Mucosa of rectum (tissue), 2 donors: Measurements from ENCODE around the gene CTNNBL1.

Experiments
- H3K27ac ChIP-seq, 2 donors: one replicate each; pipeline ENCODE4 v1.7.0; 2013; ENCODE audit warnings: inconsistent platforms in 2 of 2, low read depth in 2 of 2, low read length in 2 of 2
- H3K27me3 ChIP-seq, 2 donors: one replicate each; pipeline ENCODE4 v1.7.0; 2013; ENCODE audit warnings: low read length in 2 of 2; ENCODE audit not compliant: control insufficient read depth in 2 of 2, insufficient read depth in 2 of 2
- H3K36me3 ChIP-seq, 2 donors: one replicate each; pipeline ENCODE4 v1.7.0; 2013; ENCODE audit warnings: low read length in 2 of 2; ENCODE audit not compliant: control insufficient read depth in 2 of 2, insufficient read depth in 2 of 2
- H3K4me1 ChIP-seq, 2 donors: one replicate each; pipeline ENCODE4 v1.7.0; 2013; ENCODE audit warnings: low read length in 2 of 2, mild to moderate bottlenecking in 1 of 2; ENCODE audit not compliant: control insufficient read depth in 2 of 2, insufficient read depth in 2 of 2
- H3K4me3 ChIP-seq, 2 donors: one replicate each; pipeline ENCODE4 v1.7.0; 2013; ENCODE audit warnings: low read length in 2 of 2
- H3K9ac ChIP-seq, 2 donors: one replicate each; pipeline ENCODE4 v1.7.0; 2013; ENCODE audit warnings: low read length in 2 of 2, low read depth in 1 of 2, mild to moderate bottlenecking in 1 of 2
- H3K9me3 ChIP-seq, 2 donors: one replicate each; pipeline ENCODE4 v1.7.0; 2013; ENCODE audit warnings: low read length in 2 of 2; ENCODE audit not compliant: control insufficient read depth in 2 of 2
- donor health status: healthy.
- donor health status: Normal muscosa, but diverticular disease.

CTNNBL1 gene

GRCh38 chr20:37859406-37860171 is 165.8 kb downstream of the CTNNBL1 start:
- Histone ChIP-seq H3K4me3 (no peak overlapping the region), H3K9ac (no peak overlapping the region), H3K36me3 (peaks cover 25 to 29% of the 10 kb centered on the region in 2 donors), H3K27ac (no peak overlapping the region), H3K4me1 (no peaks in the 10 kb centered on the region), H3K27me3 (no peaks in the 10 kb centered on the region), H3K9me3 (no peaks in the 10 kb centered on the region)

DNA sequence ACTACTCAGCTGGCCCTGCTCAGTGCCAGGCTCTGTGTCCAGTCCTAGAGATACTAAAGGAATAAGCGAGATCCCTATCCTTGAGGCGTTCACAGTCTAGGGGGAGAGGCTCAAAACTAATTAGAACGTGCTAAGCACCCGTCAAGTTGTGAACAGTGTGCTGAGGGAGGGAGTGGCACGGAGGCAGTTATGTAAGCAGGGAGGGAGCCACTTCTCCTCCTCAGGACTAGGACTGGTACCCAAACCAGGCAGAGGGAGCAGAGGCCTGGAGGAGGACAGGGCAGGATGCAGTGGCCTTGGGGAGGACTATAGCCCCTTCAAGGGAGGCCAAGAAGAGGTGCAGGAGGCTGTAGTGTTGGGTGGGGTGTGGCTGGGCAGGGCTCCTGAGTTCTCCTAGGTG is 169.5 kb downstream of the CTNNBL1 start:
- Histone ChIP-seq H3K4me1 (no peaks in the 10 kb centered on the region), H3K36me3 (peaks cover 30 to 36% of the 10 kb centered on the region in 2 donors), H3K9me3 (no peaks in the 10 kb centered on the region), H3K27me3 (no peaks in the 10 kb centered on the region), H3K9ac (no peak overlapping the region), H3K27ac (no peak overlapping the region), H3K4me3 (no peak overlapping the region)

DNA sequence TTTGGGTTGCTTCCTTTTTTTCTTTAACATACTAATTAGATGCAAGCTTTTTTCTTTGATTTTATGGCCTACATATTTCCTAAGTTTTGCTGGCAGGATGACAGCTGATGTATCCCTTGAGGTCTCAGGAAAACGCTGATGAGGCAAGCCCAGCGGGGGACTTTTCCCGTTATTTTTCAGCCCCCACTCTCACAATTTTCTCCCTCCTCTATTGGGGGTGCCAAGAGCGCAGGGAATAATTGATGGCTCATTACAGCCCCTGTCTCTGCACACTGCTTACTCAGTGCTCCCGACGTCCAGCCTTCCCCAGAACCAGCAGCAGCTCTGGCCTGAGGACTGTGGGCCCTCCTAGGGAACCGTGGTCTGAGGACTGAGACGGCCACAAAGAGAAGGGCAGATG is 170.5 kb downstream of the CTNNBL1 start:
- H3K27me3 ChIP-seq: no peaks in the 10 kb centered on the region
- H3K9me3 ChIP-seq: no peaks in the 10 kb centered on the region
- no peak overlapping the region for H3K27ac ChIP-seq
- no peak overlapping the region for H3K4me3 ChIP-seq
- no peak overlapping the region for H3K9ac ChIP-seq
- peaks cover 32 to 39% of the 10 kb centered on the region in 2 donors for H3K36me3 ChIP-seq
- no peaks in the 10 kb centered on the region for H3K4me1 ChIP-seq

DNA sequence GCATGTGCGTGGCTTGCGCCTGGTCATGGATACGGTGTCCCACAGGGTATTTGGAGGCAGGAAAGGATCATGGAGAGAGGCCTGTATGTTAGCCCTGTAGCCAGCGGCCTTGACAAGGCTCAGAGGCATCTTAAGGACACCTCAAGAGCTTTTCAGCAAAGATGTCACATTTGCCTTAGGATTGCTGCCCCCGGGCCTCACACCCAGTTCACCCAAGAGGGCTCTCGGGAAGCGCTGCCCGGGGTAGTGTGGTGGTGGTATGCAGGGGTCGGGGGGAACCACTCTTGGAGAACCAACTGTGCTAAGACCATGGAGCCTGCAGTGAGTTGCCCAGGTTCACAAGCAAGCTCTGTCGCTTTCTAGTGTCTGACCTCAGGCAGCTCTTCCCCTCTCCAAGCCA is 172.2 kb downstream of the CTNNBL1 start:
- H3K27me3 ChIP-seq: no peaks in the 10 kb centered on the region
- no peaks in the 10 kb centered on the region for H3K9me3 ChIP-seq
- H3K36me3 ChIP-seq: peaks cover 22 to 30% of the 10 kb centered on the region in 2 donors
- H3K9ac ChIP-seq: no peak overlapping the region
- H3K27ac ChIP-seq: no peak overlapping the region
- no peak overlapping the region for H3K4me3 ChIP-seq
- no peaks in the 10 kb centered on the region for H3K4me1 ChIP-seq

DNA sequence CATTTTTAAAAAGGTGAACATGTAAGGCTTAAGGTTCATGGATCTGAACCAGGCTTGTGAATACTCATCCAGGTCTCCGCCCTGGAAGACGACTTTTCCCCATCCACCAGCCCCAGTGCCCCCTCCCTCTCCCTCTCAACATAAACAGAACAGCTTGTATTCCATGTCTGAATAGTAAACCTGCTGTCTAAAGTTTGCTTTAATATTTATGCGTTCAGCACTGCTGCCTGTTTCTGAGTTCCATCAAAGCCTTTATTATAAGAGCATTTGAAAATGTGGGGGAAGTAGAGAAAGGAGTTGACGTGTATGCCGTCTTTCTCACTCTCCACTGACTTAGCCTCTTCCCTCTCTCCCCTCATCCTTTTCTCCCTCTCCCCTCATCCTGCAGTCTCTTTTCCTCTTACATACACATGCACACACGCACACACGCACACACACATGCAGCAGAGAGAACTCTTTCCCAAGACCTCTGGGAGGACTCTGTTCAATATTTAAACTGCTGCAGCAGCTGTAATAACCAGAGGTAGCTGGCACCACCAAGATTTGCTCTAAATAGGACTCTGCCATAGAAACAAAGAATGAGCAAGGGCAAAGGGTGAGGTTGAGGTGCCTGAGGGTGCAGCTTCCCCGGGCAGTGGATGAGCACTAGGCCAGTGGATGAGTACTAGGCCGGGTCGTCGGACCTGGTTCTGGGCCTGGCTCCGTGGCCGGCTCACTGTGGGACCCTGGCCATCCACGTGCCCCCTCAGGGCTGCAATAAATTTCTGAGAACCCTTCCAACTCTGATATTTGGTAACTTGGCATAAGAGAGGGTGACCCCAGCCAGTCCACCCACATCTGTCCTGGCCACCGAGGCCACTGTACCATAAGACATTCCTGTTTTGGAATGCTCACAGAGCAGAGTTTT is 173.7 kb downstream of the CTNNBL1 start:
- no peaks in the 10 kb centered on the region for H3K27me3 ChIP-seq
- no peak overlapping the region for H3K27ac ChIP-seq
- no peak overlapping the region for H3K9ac ChIP-seq
- H3K4me3 ChIP-seq: no peak overlapping the region
- no peaks in the 10 kb centered on the region for H3K9me3 ChIP-seq
- H3K4me1 ChIP-seq: no peaks in the 10 kb centered on the region
- peaks cover 23 to 35% of the 10 kb centered on the region in 2 donors for H3K36me3 ChIP-seq

DNA sequence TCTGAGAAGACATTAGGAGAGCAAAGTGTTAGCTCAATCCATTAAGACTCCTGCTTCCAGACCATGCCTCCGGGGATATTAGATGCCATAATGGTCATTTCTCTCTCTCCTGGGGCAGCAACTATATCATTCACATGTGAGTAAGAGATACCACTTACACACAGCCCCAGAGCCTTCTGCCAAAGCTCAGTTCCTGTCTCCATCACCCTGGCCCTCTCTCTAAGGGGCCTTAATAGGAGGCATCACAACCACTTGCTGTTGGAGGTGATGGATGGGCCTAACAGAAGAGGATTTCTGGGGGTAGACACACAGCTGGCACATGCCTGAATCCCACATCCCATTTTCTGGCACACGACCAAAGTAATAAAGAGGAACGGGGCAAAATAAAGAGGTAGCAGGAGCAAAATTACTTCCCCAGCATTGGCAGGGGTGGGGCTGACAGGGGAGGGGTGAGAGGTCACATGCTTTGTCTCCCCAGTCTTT is 175.1 kb downstream of the CTNNBL1 start:
- no peak overlapping the region for H3K9ac ChIP-seq
- H3K27ac ChIP-seq: no peak overlapping the region
- no peak overlapping the region for H3K4me3 ChIP-seq
- H3K36me3 ChIP-seq: peaks cover 21 to 41% of the 10 kb centered on the region in 2 donors
- no peaks in the 10 kb centered on the region for H3K9me3 ChIP-seq
- no peaks in the 10 kb centered on the region for H3K4me1 ChIP-seq
- no peaks in the 10 kb centered on the region for H3K27me3 ChIP-seq

GRCh38 chr20:37869334-37869861 is 175.6 kb downstream of the CTNNBL1 start:
- no peak overlapping the region for H3K9ac ChIP-seq
- H3K9me3 ChIP-seq: no peaks in the 10 kb centered on the region
- no peak overlapping the region for H3K27ac ChIP-seq
- H3K27me3 ChIP-seq: no peaks in the 10 kb centered on the region
- H3K4me1 ChIP-seq: no peaks in the 10 kb centered on the region
- peaks cover 22 to 45% of the 10 kb centered on the region in 2 donors for H3K36me3 ChIP-seq
- H3K4me3 ChIP-seq: no peak overlapping the region

DNA sequence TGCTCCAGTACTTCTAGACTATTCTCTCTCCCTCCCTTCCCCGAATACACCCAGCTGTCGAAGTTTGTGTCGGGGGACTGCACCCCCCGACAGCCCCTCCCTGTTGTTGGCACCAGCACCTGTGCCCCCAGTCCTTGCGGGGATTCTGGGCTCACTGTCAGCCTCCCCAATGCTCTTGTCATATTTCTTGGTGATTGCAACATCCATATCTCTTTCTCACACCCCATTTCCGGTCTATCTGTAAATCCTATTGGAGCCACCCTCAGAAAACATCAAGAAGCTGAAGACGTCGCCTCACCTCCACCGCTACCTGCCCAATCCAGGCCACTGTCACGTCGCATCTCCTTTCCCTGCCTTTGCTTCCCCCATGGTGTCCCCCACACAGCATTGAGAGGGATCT is 176.5 kb downstream of the CTNNBL1 start:
- Histone ChIP-seq H3K27ac (no peak overlapping the region), H3K4me1 (no peaks in the 10 kb centered on the region), H3K36me3 (peaks cover 19 to 45% of the 10 kb centered on the region in 2 donors)

GRCh38 chr20:37871751-37872150 is 177.9 kb downstream of the CTNNBL1 start:
- H3K36me3 ChIP-seq: peaks cover 19 to 38% of the 10 kb centered on the region in 2 donors

More for the DNA sequence above, 176.5 kb downstream of the CTNNBL1 start:
- no peaks in the 10 kb centered on the region for H3K27me3 ChIP-seq
- no peaks in the 10 kb centered on the region for H3K9me3 ChIP-seq
- H3K4me3 ChIP-seq: no peak overlapping the region
- no peak overlapping the region for H3K9ac ChIP-seq

GRCh38 chr20:37872161-37872560 is 178.3 kb downstream of the CTNNBL1 start:
- Histone ChIP-seq H3K4me1 (no peaks in the 10 kb centered on the region), H3K4me3 (no peak overlapping the region), H3K36me3 (peaks cover 19 to 38% of the 10 kb centered on the region in 2 donors), H3K9me3 (no peaks in the 10 kb centered on the region), H3K9ac (no peak overlapping the region), H3K27me3 (no peaks in the 10 kb centered on the region), H3K27ac (no peak overlapping the region)

More at GRCh38 chr20:37871751-37872150, 177.9 kb downstream of the CTNNBL1 start:
- no peak overlapping the region for H3K4me3 ChIP-seq
- H3K4me1 ChIP-seq: no peaks in the 10 kb centered on the region
- no peaks in the 10 kb centered on the region for H3K27me3 ChIP-seq
- H3K9me3 ChIP-seq: no peaks in the 10 kb centered on the region
- no peak overlapping the region for H3K9ac ChIP-seq
- H3K27ac ChIP-seq: no peak overlapping the region
